Tibial nerve (tissue), 4 donors: ENCODE measurements around the gene PCP2. TPM values are rescaled to one million over a fixed set of nuclear protein-coding genes. Genes with fewer than 3 reads are reported as not detected.

ENCODE experiments used
- DNase-seq, 2 donors: peaks; one replicate each; pipeline ENCODE4 v3.0.0-alpha.2; 2019; ENCODE audit warnings: low spot score in 2 of 2
- H3K27ac ChIP-seq, 4 donors: fragments of 200-600 bp; sonication (generic) in 3 of 4; one replicate each; pipeline ENCODE4 v1.5.1; 2017 to 2019; ENCODE audit warnings: mild to moderate bottlenecking in 1 of 4
- H3K27me3 ChIP-seq, 2 donors: fragments of 200-600 bp; sonication (generic) in 1 of 2; one replicate each; pipeline versions ENCODE4 v1.5.1 to v1.6.0; 2017 to 2019
- H3K36me3 ChIP-seq, 3 donors: fragments of 200-600 bp; sonication (generic); one replicate each; pipeline ENCODE4 v1.5.1; 2018 to 2019
- H3K4me1 ChIP-seq, 4 donors: fragments of 200-600 bp; sonication (generic) in 3 of 4; one replicate each; pipeline ENCODE4 v1.5.1; 2017 to 2019
- H3K4me3 ChIP-seq, 4 donors: fragments of 200-600 bp; sonication (generic) in 3 of 4; one replicate each; pipeline ENCODE4 v1.5.1; 2017 to 2019; ENCODE audit warnings: mild to moderate bottlenecking in 1 of 4, moderate library complexity in 1 of 4
- H3K9me3 ChIP-seq, 4 donors: fragments of 200-600 bp; sonication (generic) in 3 of 4; one replicate each; pipeline ENCODE4 v1.5.1; 2017 to 2019
- CTCF ChIP-seq, 5 experiments: fragments of 200-600 bp in 3 of 5; fragments of 450-650 bp in 2 of 5; sonication (generic) in 3 of 5; IDR thresholded peaks; one replicate each; pipeline ENCODE4 v1.5.1; 2016 to 2019; ENCODE audit warnings: antibody characterized with exemption in 5 of 5, mild to moderate bottlenecking in 3 of 5, moderate library complexity in 2 of 5
- EP300 ChIP-seq, 2 donors: sonication (generic); formaldehyde crosslinking; IDR thresholded peaks; one replicate each; pipeline ENCODE4 v1.6.1; 2017; ENCODE audit warnings: antibody characterized with exemption in 2 of 2, mild to moderate bottlenecking in 1 of 2
- POLR2A ChIP-seq, 2 donors: fragments of 450-650 bp; IDR thresholded peaks; one replicate each; pipeline ENCODE4 v1.6.1; 2017; ENCODE audit warnings: antibody characterized with exemption in 2 of 2, mild to moderate bottlenecking in 2 of 2, moderate library complexity in 2 of 2
- WGBS, 2 donors: methylation state at CpG; one replicate each; pipeline ENCODE4 v1.1.5; 2018; 5-methylcytosine and 5-hydroxymethylcytosine counted together
- total RNA-seq, 4 donors: library from RNA; depleted of rRNA; stranded (reverse); fragments of >200 nt; gene quantifications; one replicate each; pipeline ENCODE4 v1.1.0, GENCODE V29; 2016

Gene PCP2
- total RNA-seq, 4 donors from 2014 or later = not detected

- TF ChIP-seq EP300 (IDR thresholded peaks at IDR 0.05) (no peak), CTCF (IDR thresholded peaks at IDR 0.05) (no peak), POLR2A (IDR thresholded peaks at IDR 0.05) (no peak)
- peaks cover 0 to 19% (median 5%) of the 10 kb centered on the region in 4 donors for H3K4me1 ChIP-seq
- H3K27ac ChIP-seq = no peak overlapping the region
- DNase-seq = no peak
- peaks cover 0 to 15% (median 0%) of the 10 kb centered on the region in 3 donors for H3K36me3 ChIP-seq
- H3K4me3 ChIP-seq = no peak overlapping the region
- 55 to 56% methylated on average over 6 of the region's 6 CpGs for WGBS, 2 donors
- H3K27me3 ChIP-seq = peaks cover 0 to 31% of the 10 kb centered on the region in 2 donors
- H3K9me3 ChIP-seq = no peaks in the 10 kb centered on the region
These were observed 2.2 kb upstream of the PCP2 start for GRCh38 chr19:7635670-7636069.

- WGBS, 2 donors = 87 to 90% methylated on average over 35 to 39 of the region's 40 CpGs
- DNase-seq = no peak
These were observed 947 bp downstream of the PCP2 start for GRCh38 chr19:7632340-7633203.

GRCh38 chr19:7631577-7631976 is 1.9 kb downstream of the PCP2 start:
- no peak overlapping the region for H3K4me3 ChIP-seq
- TF ChIP-seq EP300 (IDR thresholded peaks at IDR 0.05) = no peak
- no peak for TF ChIP-seq POLR2A (IDR thresholded peaks at IDR 0.05)
- TF ChIP-seq CTCF (IDR thresholded peaks at IDR 0.05) = no peak
- H3K9me3 ChIP-seq = no peaks in the 10 kb centered on the region
- DNase-seq = no peak
- peaks cover 0 to 3% of the 10 kb centered on the region in 2 donors for H3K27me3 ChIP-seq
- peaks cover 4 to 40% (median 25%) of the 10 kb centered on the region in 4 donors for H3K4me1 ChIP-seq
- WGBS, 2 donors = 85 to 88% methylated on average over 12 of the region's 12 CpGs
- H3K27ac ChIP-seq = no peak overlapping the region
- peaks cover 0 to 23% (median 0%) of the 10 kb centered on the region in 3 donors for H3K36me3 ChIP-seq

More at GRCh38 chr19:7632340-7633203, 947 bp downstream of the PCP2 start:
- no peak for TF ChIP-seq POLR2A (IDR thresholded peaks at IDR 0.05)
- TF ChIP-seq EP300 (IDR thresholded peaks at IDR 0.05) = no peak
- TF ChIP-seq CTCF (IDR thresholded peaks at IDR 0.05) = no peak
- H3K4me3 ChIP-seq = no peak overlapping the region
- H3K9me3 ChIP-seq = no peaks in the 10 kb centered on the region
- H3K27me3 ChIP-seq = peaks cover 0 to 13% of the 10 kb centered on the region in 2 donors
- H3K4me1 ChIP-seq = peaks cover 4 to 39% (median 25%) of the 10 kb centered on the region in 4 donors
- H3K27ac ChIP-seq = no peak overlapping the region
- peaks cover 0 to 15% (median 0%) of the 10 kb centered on the region in 3 donors for H3K36me3 ChIP-seq

GRCh38 chr19:7629347-7630054 is 4.0 kb downstream of the PCP2 start, which contains the start of the genes PET100 and XAB2:
PET100 (plus strand) TSS chr19:7629793; CDS start chr19:7629834, 41 bp downstream.
XAB2 (minus strand) TSS chr19:7629545; CDS start chr19:7629527, 18 bp downstream.
- Histone ChIP-seq H3K4me3 (peak within 1 kb of the TSS; percentile 81 to 100 (median 90)), H3K27me3 (no peaks in the 10 kb centered on the region), H3K27ac (peak within 1 kb of the TSS; percentile 78 to 93 (median 90)), H3K4me1 (peaks cover 4 to 39% (median 25%) of the 10 kb centered on the region in 4 donors), H3K36me3 (peaks cover 0 to 44% (median 2%) of the 10 kb centered on the region in 3 donors), H3K9me3 (no peaks in the 10 kb centered on the region)
- peak in 1 of 5 experiments; percentile 41 for TF ChIP-seq CTCF (IDR thresholded peaks at IDR 0.05)
- peak in 1 of 2 donors; percentile 71 for TF ChIP-seq POLR2A (IDR thresholded peaks at IDR 0.05)
- peak; percentile 91 to 96 for TF ChIP-seq EP300 (IDR thresholded peaks at IDR 0.05)
- peak; percentile 94 to 99 for DNase-seq
- 0% methylated on average over 38 to 40 of the region's 40 CpGs for WGBS, 2 donors
